Nasal cavity respiratory epithelium epithelial cell of viscerocranial mucosa (primary cell): ENCODE results near the gene NDRG2. TPM values are rescaled to one million over a fixed set of nuclear protein-coding genes. Genes with fewer than 3 reads are reported as not detected.

Experiments
- total RNA-seq: library from RNA; depleted of rRNA; stranded (reverse); fragments of >200 nt; gene quantifications from 2 replicates; pipeline ENCODE4 v1.2.3, GENCODE V29; 2014

Gene NDRG2
- total RNA-seq = 15.4 and 33.4 TPM in 2 replicates

DNA sequence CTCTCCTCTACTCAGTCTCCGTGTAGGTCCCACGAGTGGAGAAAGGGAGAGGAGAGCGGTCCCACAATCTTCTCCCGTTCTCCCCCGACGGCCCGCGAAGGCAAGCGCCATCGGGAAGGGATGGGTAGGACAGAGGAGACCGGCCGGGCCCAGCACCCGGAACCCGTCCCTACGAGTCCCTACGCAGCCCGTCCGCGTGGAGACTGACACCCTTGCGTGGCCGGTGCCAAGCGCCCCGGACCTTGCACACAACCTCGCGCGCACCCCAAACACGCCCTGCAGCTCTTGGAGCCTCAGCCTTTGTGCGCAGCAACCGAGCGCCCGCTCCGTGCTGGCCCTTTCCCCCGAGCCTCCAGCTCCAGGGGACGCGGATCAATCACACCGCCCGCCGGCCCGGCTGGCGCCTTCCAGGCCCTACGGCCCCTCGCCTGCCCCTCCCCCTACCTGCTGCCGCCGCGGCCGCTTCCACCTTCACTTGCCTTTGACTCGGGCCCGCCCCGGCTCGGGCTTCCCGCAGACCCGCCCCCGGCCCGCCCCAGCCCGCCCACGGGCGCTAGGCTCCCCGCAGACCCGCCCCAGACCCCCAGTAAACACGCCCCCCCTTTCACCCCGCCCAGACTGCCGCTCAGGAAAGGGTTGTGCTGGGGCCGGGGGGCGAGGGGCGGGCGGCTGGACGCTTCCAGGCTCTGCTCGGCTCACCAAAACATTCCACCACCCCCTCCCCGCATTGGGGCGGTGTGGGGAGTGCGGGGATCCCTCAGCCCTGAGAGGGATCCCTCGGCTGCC lies at the start of gene NDRG2:
Gene NDRG2 (minus strand): TSS at position 477 of the 786 bp plus-strand sequence. CDS start 1,746 bp downstream, outside the sequence.

GRCh38 chr14:21070083-21070609 lies 45.3 kb upstream of the NDRG2 start, which contains the start of gene ARHGEF40:
ARHGEF40 (plus strand) TSS chr14:21070304; CDS start chr14:21070397, 93 bp downstream.

GRCh38 chr14:21057803-21058675 lies 33.2 kb upstream of the NDRG2 start, which contains the start of gene RNASE8:
RNASE8 (plus strand) TSS chr14:21057822; CDS start chr14:21057893, 71 bp downstream.

DNA sequence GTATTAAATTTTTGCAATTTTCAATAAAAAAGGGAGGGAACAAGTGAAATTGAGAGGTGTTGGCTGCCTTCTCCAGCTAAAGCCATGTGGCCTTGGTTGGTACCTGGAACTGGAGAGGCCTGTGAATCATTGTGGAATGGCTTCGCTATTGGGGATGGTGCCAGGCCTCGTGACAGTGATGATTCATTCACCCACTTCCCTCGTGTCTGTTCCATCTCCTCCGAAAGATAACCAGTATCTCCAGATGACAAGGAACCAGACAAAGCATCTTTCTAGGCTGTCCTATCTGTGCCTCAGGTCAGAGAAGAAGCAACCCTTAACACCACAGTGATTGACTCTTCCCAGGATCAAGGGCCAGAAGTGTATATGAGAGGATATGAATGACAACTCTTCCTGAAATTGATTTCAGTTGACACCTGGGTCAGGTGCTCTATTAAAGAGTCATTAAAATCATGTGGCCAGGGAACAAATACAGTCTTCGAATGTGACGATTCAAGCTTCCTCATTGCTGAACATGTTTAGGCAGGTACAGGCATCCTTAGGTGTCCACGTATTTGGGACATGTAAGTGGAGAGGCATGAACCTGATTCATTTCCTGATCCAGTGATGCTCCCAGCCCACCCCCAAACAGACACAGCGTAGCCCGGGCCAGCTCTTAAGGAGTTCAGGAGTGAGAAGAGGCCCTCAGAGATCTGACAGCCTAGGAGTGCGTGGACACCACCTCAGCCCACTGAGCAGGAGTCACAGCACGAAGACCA lies 17.0 kb upstream of the NDRG2 start, which contains the start of gene RNASE7:
Gene RNASE7 (plus strand): TSS at position 687 of the 758 bp plus-strand sequence. CDS start 631 bp downstream, outside the sequence.

GRCh38 chr14:21034707-21035106 lies 9.8 kb upstream of the NDRG2 start, which contains the start of gene RNASE13:
RNASE13 (minus strand) TSS chr14:21034807; CDS start chr14:21034288, 519 bp downstream.

GRCh38 chr14:21029917-21030316 lies 5.1 kb upstream of the NDRG2 start, which contains the start of gene TPPP2:
TPPP2 (plus strand) TSS chr14:21030217; CDS start chr14:21030582, 365 bp downstream.

DNA sequence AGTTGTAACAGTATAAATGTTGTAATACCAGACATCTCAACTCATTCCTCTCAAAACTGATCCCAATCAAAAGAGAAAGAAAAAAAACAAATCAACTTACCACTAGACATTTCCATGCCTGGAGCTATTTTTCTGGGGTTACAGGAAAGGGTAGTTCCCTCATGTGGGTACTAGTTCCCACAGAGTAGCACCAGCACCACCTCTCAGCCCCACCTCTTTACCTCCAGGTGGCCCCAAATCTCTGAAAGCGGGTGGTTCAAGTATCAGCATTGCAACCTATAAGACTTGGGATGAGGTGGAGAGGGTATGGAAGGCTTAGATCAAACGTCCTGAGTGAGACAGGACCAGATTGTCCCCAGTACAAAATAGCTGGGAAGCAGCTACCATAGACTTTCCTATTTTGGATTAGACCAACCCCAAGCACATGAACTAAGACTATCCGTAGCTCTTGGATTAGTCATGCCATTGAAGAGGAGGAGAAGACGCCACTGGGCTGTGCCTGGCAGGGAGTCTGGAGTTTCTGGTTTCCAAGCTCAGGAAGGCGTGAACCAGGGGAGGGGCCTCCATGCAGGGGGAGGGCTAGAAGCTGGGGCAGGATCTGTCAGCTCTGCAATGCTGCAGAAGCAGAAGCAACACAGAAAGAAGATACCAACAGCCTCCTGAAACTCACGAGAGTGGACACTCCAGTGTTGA lies 26.0 kb downstream of the NDRG2 start, which contains the start of gene SLC39A2:
Gene SLC39A2 (plus strand): TSS at position 620 of the 693 bp plus-strand sequence. CDS start 154 bp downstream, outside the sequence.

DNA sequence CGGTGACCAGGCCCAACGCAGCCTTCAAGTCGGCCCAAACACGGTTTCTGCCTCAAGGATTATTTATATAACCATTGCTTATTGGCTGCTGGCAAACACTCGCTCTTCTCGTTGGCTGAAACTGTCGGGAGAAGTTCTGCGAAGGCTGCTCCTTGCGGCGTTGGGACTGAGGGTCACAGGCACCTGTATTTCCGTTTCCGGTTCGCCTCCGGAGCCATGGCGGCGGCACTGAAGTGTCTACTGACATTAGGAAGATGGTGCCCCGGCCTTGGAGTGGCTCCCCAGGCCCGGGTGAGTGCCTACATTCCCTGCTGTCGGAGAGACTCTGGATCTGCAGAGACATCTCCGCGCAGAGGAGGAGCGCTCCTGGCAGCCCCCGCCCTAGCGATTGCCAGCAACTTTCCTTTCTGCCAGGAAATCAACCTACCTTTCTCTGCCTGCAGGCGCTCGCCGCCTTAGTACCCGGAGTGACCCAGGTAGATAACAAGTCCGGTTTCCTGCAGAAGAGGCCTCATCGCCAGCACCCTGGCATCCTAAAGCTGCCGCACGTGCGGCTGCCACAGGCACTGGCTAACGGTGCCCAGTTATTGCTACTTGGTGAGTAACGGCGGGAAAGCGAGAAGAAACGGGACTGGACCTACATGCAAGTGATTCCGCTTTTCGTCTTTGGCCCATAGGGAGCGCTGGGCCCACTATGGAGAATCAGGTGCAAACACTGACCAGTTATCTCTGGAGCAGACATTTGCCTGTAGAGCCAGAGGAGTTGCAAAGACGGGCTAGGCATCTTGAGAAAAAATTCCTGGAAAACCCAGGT lies 34.9 kb downstream of the NDRG2 start, which contains the start of gene METTL17:
Gene METTL17 (plus strand): TSS at position 194 of the 814 bp plus-strand sequence. CDS start 23 bp downstream, at position 217.

Other genes starting within 250 kb of the NDRG2 start
- not detected in 2 replicates for gene RNASE6, start 243.8 kb downstream of the NDRG2 start, total RNA-seq
- not detected in 2 replicates for gene RNASE1, start 222.2 kb downstream of the NDRG2 start, total RNA-seq
- gene RNASE3, start 133.7 kb downstream of the NDRG2 start, total RNA-seq = not detected in 2 replicates
- not detected in 2 replicates for gene RNASE2, start 69.6 kb downstream of the NDRG2 start, total RNA-seq
- 37.7 and 51.3 TPM in 2 replicates for gene METTL17, start 35.1 kb downstream of the NDRG2 start, total RNA-seq
- gene SLC39A2, start 25.8 kb downstream of the NDRG2 start, total RNA-seq = 0.64 and 1.0 TPM in 2 replicates
- not detected in 2 replicates for gene TPPP2, start 5.2 kb upstream of the NDRG2 start, total RNA-seq
- gene RNASE13, start 9.7 kb upstream of the NDRG2 start, total RNA-seq = not detected in 2 replicates
- 19.9 and 33.8 TPM in 2 replicates for gene RNASE7, start 17.3 kb upstream of the NDRG2 start, total RNA-seq
- gene RNASE8, start 32.8 kb upstream of the NDRG2 start, total RNA-seq = not detected in 2 replicates
- 4.1 and 20.6 TPM in 2 replicates for gene ARHGEF40, start 45.2 kb upstream of the NDRG2 start, total RNA-seq
- 15.4 and 18.2 TPM in 2 replicates for gene ZNF219, start 73.6 kb upstream of the NDRG2 start, total RNA-seq
- gene TMEM253, start 76.0 kb upstream of the NDRG2 start, total RNA-seq = under 0.01 and 0.28 TPM in 2 replicates
- not detected in 2 replicates for gene OR5AU1, start 131.0 kb upstream of the NDRG2 start, total RNA-seq
- 641 and 1,200 TPM in 2 replicates for gene HNRNPC, start 244.4 kb upstream of the NDRG2 start, total RNA-seq